GM21423 (cell line): ENCODE measurements around the gene CTDNEP1.

ENCODE experiments used
- ATAC-seq: cut with Tn5 transposase; IDR thresholded peaks from one replicate; pipeline ENCODE4 v1.9.1; 2021; ENCODE audit warnings: mild to moderate bottlenecking, moderate library complexity; ENCODE audit not compliant: unreplicated experiment

CTDNEP1 gene

GRCh38 chr17:7232114-7232513 is 19.4 kb downstream of the CTDNEP1 start:
- ATAC-seq: no peak

- ATAC-seq: no peak
Measured at GRCh38 chr17:7229504-7229903, 22.0 kb downstream of the CTDNEP1 start.

- no peak for ATAC-seq
Measured at GRCh38 chr17:7228920-7229319, 22.6 kb downstream of the CTDNEP1 start.

- no peak for ATAC-seq
Measured at GRCh38 chr17:7226721-7227710, 24.5 kb downstream of the CTDNEP1 start.

GRCh38 chr17:7225711-7226331 is 25.7 kb downstream of the CTDNEP1 start:
- no peak for ATAC-seq

GRCh38 chr17:7224661-7225111 is 26.8 kb downstream of the CTDNEP1 start:
- ATAC-seq: no peak

GRCh38 chr17:7224110-7224509 is 27.4 kb downstream of the CTDNEP1 start:
- ATAC-seq: no peak

- no peak for ATAC-seq
Measured at GRCh38 chr17:7223375-7223774, 28.2 kb downstream of the CTDNEP1 start.

- no peak for ATAC-seq
Measured at GRCh38 chr17:7222972-7223292, 28.6 kb downstream of the CTDNEP1 start.

- ATAC-seq: no peak
Measured at GRCh38 chr17:7222093-7222971, 29.2 kb downstream of the CTDNEP1 start.

- no peak for ATAC-seq
Measured at GRCh38 chr17:7221278-7222092, 30.0 kb downstream of the CTDNEP1 start.

GRCh38 chr17:7220593-7221277 is 30.8 kb downstream of the CTDNEP1 start:
- no peak for ATAC-seq

GRCh38 chr17:7219812-7220592 is 31.5 kb downstream of the CTDNEP1 start, which contains the start of the genes ACADVL and DLG4:
TSS of gene ACADVL (plus strand) at chr17:7219938. CDS start at chr17:7219985, 47 bp downstream.
TSS of gene DLG4 (minus strand) at chr17:7219836.
- ATAC-seq: peak; percentile 70

- no peak for ATAC-seq
Measured at GRCh38 chr17:7219229-7219811, 32.2 kb downstream of the CTDNEP1 start.

- ATAC-seq: no peak
Measured at GRCh38 chr17:7218758-7219157, 32.8 kb downstream of the CTDNEP1 start.

GRCh38 chr17:7218166-7218565 is 33.4 kb downstream of the CTDNEP1 start:
- no peak for ATAC-seq

- no peak for ATAC-seq
Measured at GRCh38 chr17:7217113-7217987, 34.2 kb downstream of the CTDNEP1 start.
